PFSK-1 (cell line): ENCODE measurements around the gene LARP4B.

Experiments used
- FOXP2 ChIP-seq: optimal IDR thresholded peaks from 2 replicates; pipeline ENCODE3; 2011; ENCODE audit warnings: borderline replicate concordance, control low read depth, inconsistent platforms; ENCODE audit not compliant: insufficient read depth; ENCODE audit errors: extremely low read length, extremely low read depth
- POLR2AphosphoS5 ChIP-seq: IDR thresholded peaks from 2 replicates; pipeline ENCODE4 v1.6.1; 2012; ENCODE audit warnings: low read depth, mild to moderate bottlenecking, control low read depth, low read length, moderate library complexity
- REST ChIP-seq, 2 experiments: IDR thresholded peaks; 2 replicates each; pipeline versions ENCODE4 v1.6.1 to v1.8.0; 2011 to 2012; ENCODE audit warnings: low read depth in 2 of 2, low read length in 2 of 2, control low read depth in 1 of 2, inconsistent platforms in 1 of 2, mild to moderate bottlenecking in 1 of 2, moderate library complexity in 1 of 2; ENCODE audit not compliant: insufficient read depth in 1 of 2
- SIN3A ChIP-seq: IDR thresholded peaks from 2 replicates; pipeline ENCODE4 v1.6.1; 2012; ENCODE audit warnings: mild to moderate bottlenecking, low read length, moderate library complexity, borderline replicate concordance; ENCODE audit not compliant: insufficient read depth
- TAF1 ChIP-seq: IDR thresholded peaks from 2 replicates; pipeline ENCODE4 v1.6.1; 2012; ENCODE audit warnings: low read length, control low read depth, borderline replicate concordance; ENCODE audit not compliant: insufficient read depth

LARP4B gene

GRCh38 chr10:934746-935406 is 3.4 kb upstream of the LARP4B start:
- no peak for TF ChIP-seq SIN3A
- no peak for TF ChIP-seq POLR2AphosphoS5
- no peak for TF ChIP-seq TAF1
- TF ChIP-seq REST (IDR thresholded peaks at IDR 0.05; ENCODE audit: insufficient read depth in 1 of 2, low read depth in 2 of 2, low read length in 2 of 2) = no peak
- TF ChIP-seq FOXP2 = no peak

GRCh38 chr10:932589-932988 is 1.1 kb upstream of the LARP4B start:
- no peak for TF ChIP-seq SIN3A
- TF ChIP-seq FOXP2 = no peak
- TF ChIP-seq REST (IDR thresholded peaks at IDR 0.05; ENCODE audit: insufficient read depth in 1 of 2, low read depth in 2 of 2, low read length in 2 of 2) = no peak
- TF ChIP-seq TAF1 = no peak
- no peak for TF ChIP-seq POLR2AphosphoS5

GRCh38 chr10:930625-931325 is 730 bp downstream of the LARP4B start:
- TF ChIP-seq POLR2AphosphoS5 = no peak
- TF ChIP-seq FOXP2 = no peak
- TF ChIP-seq SIN3A = no peak
- no peak for TF ChIP-seq REST (IDR thresholded peaks at IDR 0.05; ENCODE audit: insufficient read depth in 1 of 2, low read depth in 2 of 2, low read length in 2 of 2)
- no peak for TF ChIP-seq TAF1

GRCh38 chr10:929960-930624 is 1.4 kb downstream of the LARP4B start:
- no peak for TF ChIP-seq REST (IDR thresholded peaks at IDR 0.05; ENCODE audit: insufficient read depth in 1 of 2, low read depth in 2 of 2, low read length in 2 of 2)
- no peak for TF ChIP-seq TAF1
- TF ChIP-seq FOXP2 = no peak
